ENCODE measurements around the gene SCD5.

The SCD5 gene

DNA sequence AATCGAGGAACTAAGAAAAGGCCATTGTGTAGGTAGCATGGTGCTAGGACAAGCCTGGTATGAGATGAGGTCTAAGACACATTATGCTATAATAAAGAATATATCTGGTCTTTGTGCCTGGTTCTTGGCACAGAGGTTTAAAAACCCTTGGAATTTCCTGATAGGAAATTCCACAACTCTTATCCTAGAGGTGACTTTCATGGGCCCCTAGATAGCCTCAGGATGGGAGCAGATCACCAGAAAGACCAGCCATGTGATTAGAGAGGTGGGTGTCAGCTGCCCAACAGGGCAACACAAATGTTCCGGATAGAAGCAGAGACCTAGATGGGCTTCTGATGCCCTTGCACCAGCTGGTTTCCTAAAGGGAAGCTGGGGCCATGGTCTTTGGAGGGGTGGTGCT lies 107.2 kb downstream of the SCD5 start:
- DNase-seq (ENCODE audit: low spot score), result no peak

DNA sequence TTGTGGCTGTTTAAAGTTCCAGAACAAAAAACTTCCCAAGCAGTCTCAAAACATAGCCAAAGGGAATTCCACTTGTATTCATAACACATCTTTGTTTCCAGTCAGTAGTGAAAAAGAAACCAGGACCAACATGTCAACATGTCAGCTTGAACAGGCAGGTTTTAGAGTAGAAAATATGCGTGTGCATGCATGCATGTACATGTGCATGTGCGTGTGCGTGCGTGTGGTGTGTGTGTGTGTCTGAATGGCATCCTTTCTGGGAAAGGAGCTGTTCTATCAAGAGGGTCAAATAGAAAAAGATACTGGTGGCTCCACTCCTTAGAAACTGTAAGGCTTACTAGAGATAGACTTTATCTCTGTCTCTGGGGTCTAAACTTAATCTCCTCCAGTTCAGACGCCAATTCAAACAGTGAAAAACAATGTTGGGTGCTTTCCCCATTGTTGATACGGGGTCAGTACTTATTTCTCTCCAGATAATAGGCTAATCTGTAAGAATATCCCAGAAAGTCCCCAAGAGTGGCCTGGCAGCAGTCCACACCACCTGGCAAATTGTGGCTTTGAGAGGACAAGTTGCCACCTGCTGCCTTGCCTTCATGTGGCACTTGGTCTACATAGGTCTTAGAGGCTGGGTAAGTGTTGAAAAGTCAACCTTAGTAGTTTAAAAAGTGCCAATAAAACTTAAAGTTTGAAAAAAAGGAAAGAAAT lies 110.4 kb downstream of the SCD5 start:
- peak; percentile 53 for DNase-seq (ENCODE audit: low spot score)

DNA sequence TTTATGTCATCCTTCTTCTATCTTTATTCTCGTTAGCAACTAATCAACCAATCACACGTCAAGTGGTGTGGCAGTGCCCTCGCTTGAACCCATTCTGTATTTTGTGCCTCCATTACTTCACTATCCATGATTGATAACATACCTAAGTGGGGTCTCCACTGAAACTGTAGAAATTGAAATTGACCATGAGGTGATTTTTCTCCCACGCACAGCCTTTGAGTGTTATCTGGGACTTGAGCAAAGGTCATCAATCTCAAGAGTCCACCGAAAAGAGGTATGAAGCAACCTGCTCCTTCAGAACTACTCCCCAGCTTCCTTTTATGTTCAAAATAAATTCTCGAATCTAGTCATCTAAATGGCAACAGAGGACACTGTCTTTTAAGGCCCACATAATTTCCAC lies 111.1 kb downstream of the SCD5 start:
- no peak for DNase-seq (ENCODE audit: low spot score)

DNA sequence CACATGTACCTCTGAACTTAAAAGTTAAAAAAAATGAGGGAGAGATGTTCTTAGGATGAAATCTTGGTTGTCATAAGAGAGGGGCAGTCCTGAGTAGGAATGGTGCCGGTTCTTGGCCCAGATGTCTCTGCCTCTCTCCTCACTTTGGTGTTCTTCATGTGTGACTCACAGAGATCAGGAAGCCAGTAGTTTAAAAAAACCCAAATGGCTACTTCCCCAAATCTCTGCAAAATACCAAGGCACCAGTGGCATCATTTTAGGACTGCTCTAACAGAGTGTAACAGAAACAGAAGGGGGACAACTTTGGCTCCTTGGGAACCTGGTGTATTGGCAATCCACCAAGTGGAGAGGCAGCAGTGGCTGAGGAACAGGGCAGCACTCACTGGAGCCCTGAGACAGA lies 116.8 kb downstream of the SCD5 start:
- no peak for DNase-seq (ENCODE audit: low spot score)

DNA sequence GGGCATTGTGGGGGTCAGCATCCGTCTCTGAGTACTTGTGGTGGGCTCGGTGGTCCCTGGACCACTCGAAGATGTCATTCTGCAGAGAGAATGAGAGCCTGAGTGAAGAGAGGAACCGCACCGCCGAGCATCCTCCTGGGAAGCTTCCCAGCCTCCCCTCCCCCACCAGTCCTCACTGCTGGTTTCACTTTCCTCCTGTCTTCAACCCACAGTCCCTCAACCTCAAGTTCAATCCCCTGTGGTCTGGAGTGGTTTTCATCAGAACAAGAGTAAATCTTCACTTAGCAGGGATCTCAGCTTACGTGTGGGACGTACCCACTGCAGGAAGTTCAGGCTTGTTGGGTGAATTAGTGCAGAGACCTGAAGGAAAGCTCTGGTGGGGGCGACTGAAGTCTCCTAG lies 117.8 kb downstream of the SCD5 start:
- no peak for DNase-seq (ENCODE audit: low spot score)

DNA sequence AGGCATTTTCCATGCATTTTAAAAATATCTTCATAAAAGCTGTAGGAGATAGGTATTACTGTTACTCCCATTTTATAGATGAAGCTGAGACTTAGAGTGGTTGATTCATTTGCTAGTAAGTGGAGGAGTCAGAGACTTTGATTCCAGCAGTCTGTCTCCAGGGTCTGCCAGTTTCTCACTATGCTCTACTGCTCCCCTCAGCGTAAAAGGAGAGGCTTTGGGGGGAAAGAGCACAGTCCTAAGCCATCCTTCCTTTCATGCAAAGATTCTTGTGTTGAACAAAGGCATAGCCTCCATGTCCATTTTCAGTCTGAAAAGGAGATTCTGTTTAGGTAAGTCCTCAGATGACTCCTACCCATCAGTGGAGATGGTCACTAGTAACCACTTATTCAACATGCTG lies 119.1 kb downstream of the SCD5 start:
- DNase-seq (ENCODE audit: low spot score), result no peak

DNA sequence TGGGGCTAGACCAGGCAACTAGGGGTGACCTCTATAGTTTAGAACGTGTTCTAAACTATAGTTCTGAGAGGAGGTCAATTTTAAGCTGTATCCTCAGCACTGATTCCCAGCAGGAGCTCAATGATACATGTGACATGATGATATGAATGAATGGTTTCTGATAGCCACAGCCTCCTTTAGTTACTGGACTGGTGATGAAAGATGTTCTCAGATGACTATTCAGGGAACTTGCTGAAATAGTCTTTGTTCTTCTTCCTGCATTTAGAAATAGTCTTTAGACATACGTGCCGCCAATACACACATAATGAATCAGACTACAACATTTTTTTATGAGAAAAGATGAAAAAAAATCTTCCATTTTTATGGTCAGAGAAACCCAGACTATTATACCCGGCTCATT lies 120.5 kb downstream of the SCD5 start:
- no peak for DNase-seq (ENCODE audit: low spot score)

DNA sequence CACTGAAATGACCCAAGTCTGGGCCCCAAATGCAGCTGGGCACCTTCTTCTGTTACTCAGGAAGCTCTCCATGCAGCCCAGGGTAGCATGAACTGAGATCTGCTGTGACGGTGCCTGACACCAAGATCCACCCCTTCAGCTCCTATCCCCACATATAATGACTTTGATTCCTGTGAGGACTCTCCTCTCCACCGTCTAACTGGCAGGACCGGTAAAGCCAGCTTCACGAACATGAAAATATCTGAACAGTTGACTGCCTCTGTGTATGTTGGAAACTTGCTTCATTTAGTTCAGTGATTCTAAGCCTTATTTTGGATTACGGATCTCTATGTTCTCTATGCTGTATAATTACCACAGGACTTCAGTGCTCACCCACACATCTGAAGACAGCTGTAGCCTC lies 121.3 kb downstream of the SCD5 start:
- no peak for DNase-seq (ENCODE audit: low spot score)

DNA sequence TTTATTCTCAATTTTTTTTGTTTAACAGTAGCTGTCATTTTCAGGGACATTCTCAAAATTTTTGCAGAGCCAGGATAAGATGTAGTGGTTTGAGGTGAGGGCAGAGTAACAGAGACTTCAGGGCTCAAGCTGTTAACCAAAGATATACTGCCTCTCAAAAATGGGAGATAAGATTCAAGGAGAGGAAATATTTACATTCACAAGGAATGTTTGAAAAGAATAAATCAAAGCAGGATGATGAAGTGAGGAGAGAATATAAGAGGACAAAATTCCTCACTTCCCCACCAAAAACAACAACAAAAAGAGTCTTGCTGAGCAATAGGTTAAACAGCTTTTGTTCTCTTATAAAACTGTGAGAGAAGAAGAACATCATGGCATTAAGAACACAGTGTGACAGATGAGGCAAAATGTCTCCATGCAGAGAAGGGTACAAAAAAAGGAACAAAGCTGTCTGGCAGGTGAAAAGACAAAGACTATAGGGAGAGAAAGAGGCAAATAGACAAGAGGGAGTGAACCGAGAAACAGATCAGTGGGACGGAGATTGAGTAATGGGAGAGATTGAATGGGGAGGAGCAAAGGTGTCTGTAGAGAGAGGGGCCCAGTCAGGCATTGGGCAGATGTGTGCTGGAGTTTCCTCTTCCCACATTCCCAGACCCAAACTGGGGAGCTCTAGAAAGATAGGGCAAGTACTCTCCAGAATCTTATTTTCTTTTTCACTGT lies 130.7 kb downstream of the SCD5 start:
- no peak for DNase-seq (ENCODE audit: low spot score)

DNA sequence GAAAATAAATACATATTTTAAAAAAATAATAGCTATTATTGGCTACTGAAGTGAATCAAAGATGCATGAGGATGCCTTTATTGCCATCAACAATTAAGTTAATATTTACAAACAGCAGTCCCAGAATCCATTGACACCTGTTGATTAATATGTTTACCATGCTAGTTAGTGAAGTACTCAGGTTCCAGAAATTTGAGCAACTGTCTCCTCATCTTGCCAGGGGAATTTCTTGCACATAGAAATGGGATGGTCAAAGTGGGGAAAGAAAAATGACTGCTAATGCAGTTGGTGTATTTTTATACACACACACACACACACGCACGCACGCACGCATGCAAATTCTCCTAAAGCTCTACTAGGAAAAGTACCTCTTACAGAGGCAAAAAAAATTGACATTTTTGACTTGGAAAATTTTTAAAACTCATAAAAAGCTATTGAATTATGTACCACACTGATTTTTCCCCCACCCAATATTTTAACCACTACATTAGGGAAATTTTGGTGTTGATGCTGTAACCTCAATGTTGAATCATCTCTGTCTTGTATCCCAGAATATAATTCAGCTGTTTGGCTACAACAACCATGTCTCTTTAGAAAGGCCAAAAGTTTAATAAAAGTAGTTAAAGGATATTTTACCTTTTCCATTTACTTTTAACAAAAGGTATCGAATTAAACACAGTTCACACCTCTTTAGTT lies 131.5 kb downstream of the SCD5 start:
- DNase-seq (ENCODE audit: low spot score), result no peak

DNA sequence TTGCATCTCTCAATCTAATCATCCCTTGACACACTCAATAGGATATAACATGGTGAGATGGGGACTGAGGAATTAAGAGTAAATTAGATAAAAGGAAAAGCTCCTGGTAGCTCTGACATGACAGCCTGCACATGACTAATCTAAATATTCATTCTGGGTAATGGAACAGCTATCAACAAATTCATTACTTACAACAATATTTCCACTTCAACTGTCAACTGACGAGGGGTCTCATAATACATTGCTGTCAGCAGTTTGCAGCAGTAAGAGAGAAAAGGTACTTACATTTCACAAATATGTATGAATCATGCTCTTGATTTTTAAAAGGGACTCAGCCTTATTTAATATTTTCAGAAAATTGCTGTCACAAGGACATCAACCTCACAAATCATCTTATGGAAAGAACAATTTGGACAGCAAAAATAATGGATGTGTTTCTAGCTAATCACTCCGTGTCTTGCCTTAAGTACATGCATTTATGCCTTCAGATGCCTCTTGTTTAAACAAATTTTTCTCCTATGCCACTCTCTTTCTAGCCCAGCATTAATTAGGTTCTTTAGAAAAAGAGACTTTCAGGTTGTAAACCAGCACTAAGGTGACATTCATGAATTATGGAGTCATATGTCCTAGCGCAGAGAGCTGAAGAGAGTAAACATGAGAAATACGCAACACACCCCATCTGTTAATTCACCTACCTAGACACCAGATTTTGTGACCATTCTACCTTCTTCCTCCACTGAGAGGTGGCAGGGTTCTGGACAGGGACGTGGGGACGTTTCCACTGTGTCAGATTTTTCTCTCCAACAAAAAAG lies 137.2 kb downstream of the SCD5 start:
- no peak for DNase-seq (ENCODE audit: low spot score)

DNA sequence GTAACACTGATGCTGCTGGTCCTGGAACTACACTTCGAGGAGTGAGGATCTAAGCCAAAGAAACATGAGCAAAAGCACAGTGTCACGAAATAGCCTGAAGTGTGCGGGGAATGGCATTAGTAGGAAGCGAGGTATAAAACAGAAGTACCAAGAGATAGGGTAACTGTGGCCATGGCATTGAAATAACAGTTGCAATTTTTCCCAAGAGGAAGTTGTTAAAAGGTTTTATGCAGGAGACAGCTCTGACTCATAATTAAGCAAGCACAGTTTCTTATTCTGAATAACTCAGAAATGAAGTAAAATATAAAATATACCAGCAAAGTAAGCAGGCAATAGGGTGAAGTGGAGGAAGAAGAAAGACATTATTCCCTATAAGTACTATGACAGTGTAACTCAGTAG lies 146.5 kb downstream of the SCD5 start:
- DNase-seq (ENCODE audit: low spot score), result no peak

DNA sequence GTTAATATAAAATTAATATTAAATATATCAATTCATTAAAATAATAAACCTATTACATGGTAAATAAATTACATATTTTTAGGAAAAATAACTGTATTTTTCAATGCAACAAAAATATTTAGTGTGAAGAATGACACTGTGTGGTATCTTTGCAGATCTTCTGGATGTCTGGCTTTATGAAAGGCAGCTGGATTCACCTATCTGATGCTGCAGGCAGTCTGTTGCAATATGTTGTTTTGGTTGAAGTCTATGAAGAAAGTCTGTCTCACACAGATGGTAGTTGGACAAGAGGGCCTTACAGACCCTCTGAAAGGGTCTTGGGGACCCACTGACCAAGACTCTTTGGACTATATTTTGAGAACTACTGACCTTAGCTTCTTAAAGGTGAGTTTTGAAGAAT lies 147.7 kb downstream of the SCD5 start:
- DNase-seq (ENCODE audit: low spot score), result no peak

DNA sequence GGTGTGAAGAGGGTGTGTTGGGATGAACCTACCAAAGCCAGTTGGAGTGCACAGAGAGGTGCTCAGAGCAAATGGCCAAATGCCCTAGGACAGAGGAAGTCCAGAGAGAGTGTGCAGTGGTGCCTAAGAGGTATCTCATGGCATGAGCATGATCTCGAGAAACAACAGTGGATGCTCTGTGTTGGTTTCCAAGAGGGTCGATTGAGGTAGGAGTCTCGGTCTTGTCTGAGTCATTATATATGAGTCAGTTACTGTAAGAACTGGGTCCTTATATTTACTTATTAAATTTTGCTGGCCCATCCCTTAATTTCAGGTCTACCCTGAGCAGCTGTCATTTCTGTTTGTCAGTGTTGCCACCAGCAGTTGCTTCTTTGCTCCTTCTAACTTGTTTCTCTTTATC lies 150.2 kb downstream of the SCD5 start:
- no peak for DNase-seq (ENCODE audit: low spot score)

DNA sequence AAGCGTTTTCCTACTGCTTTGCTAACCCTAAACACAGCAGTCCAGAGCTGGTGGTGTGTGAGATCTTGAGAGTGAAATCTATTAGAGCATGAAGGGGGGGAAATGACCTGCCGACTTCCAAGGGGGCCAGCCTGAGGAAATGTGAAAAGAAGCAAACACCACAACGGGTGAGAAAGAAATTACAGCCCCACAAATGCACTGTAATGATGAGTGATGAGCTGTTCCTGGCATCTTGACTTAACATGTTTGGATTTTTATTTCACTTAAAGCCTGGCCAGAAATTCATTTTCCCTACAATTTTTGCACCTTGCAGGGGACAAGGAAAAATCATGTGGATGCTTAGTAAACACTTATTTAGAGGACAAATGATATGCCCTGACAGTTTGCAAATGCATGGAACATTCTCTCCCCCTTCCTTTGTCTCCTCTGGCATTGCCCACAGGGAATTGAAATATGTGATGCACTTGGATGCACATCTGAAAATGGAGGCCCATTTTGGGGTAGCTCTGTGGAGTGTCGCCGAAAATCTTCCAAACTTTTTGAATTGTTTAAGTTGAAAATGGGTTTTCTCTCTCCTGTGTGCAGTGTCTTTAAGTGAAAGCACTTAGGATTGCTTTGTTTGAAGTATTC lies 152.5 kb downstream of the SCD5 start:
- DNase-seq (ENCODE audit: low spot score), result no peak

DNA sequence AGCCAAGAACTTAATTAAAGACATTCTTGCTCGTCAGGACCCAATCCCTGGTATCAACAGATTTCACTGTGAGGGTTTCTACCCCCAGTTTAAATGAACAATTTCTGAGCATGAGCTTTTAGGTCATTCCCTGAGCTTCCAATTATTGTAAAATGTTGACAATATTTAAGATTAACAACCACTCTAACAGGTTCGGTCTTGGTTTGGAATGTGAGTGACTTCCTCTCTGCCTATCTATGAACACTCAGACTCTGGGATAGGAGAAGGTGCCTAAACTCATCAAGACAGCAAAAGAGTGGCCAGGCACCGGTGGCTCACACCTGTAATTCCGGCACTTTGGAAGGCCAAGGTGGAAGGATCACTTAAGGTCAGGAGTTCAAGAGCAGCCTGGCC lies 153.9 kb downstream of the SCD5 start:
- no peak for DNase-seq (ENCODE audit: low spot score)

DNA sequence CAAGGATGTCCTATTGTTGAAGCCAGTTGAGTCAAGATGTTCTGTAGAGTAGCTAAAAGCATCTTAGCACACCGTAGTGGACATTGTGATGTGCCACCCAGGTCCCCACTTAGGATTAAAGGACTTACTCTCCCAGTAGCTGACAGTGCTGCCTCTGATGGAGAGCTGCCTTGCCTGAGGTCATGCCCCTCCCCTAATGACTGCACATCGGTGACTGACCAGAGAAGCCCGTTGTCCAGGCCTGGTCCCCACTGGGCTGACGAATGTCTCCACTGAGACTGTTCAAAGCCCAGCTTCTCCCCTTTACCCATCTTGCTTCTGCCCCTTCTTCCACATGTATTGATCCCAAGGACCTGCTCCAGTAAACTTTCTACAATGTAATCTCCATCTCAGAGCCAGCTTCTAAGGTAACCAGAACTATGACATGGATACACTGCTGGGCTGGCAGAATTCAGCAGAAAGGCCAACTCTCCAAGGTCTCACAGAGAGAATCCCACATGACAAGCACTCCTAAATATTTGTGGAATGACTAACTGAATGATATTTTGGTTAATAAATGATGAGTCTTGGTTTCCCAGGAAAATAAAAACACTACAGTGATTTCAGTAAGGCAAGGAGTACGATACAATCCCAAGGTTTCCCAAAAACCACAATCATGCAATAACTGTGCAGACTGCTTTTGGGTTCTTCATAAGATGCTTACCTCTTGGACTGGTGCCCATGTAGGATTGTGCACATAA lies 154.4 kb downstream of the SCD5 start:
- DNase-seq (ENCODE audit: low spot score), result no peak

DNA sequence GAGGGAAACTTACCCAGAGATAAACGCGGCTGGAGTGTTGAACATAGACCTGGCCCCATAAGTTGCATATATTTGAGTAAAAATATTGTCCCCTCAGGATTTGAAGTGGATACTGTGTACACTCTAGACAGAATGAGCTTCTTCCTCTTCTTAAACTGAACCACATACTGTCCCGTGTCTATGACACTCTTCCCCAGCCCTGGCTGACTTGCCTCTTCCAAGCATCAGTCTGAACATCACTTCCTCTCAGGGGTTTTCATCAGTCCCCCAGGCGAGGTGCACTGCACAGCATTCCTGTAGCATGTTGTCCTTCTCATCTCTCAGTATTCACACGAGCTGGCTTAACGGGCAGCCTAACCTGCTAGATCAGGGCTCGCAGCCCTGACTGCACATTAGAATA lies 156.3 kb downstream of the SCD5 start:
- no peak for DNase-seq (ENCODE audit: low spot score)

DNA sequence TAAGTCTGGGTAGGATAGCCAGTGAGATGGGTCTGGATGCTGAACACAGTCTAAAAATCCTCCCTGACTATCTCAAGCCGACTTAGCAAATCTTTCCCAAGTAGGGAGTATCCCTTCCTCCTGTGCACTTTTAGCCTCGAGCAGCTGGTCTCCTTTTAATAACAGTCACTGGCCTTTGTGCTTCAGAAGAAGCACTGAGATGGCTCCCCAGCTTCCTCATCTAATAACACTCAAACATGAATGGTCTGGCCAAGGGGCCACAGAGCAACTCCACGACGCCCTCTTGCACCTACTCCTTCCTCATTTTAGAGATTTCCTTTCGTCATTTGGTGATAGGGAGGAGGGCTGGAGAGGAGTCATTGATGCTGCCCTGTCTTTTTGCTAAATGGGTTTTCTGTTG lies 158.1 kb downstream of the SCD5 start:
- DNase-seq (ENCODE audit: low spot score), result no peak

DNA sequence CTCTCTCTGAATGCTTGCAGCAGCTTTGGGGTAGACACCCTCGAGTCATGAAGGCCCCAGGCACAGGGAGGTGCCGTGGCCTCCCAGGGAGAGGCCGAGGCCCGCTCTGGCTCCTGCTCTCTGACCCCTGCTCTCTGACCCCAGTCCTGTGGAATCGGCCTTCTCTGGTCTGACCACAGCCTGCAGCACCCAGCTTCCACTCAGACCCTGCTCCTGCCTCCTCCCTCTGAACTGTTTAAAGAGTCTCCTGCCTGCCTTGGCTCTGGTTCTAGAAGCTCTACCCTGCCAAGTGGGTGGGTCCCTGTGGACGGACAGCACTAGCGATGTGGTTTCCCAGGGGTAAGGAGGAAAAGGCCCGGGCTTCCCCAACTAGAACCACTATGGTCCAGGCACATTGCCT lies 158.6 kb downstream of the SCD5 start:
- no peak for DNase-seq (ENCODE audit: low spot score)

DNA sequence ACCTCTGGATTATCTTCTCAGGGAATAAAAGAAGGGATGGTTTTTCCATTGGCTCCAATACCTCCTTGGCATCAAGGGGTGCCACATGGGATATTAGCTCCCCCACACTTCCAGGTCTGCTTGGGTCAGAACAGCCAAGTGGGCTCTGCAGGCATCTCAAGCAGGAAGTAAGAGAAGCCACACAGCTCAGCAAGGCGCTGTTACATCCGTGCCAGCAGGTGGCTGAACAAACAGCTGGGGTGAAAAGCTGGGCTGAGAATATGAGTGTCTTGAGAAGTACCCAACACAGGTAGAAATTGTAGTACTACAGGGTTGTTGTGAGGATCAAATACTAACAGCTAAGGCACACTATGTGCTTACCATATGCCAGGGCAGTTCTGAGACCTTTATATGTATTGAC lies 160.1 kb downstream of the SCD5 start:
- no peak for DNase-seq (ENCODE audit: low spot score)

Measured in D341Med (cell line).